Measurements from ENCODE around the gene BGN. TPM values are rescaled to one million over a fixed set of nuclear protein-coding genes. Genes with fewer than 3 reads are reported as not detected.

BGN gene
- polyA plus RNA-seq, 3 donors: not detected

DNA sequence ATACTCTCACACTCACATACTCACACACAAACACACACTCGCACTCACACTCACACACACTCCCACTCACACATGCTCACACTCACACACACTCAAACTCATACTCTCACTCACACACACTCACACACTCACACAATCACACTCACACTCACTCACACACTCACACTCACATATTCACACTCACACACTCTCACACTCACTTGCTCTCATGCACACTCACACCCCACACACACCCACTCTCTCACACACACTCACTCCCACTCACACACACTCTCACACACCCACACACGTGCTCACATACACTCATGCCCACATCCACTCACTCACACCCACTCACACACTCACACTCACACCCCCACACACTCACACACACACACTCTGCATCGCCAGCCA is 17.7 kb downstream of the BGN start:
- H3K27me3 ChIP-seq (ENCODE audit: control insufficient read depth in 2 of 2, insufficient read depth in 2 of 2, low read length in 2 of 2): peaks cover 0 to 13% of the 10 kb centered on the region in 2 donors
- Mint-ChIP-seq H3K36me3 (no peaks in the 10 kb centered on the region), H3K27me3 (ENCODE audit: low read depth in 3 of 3) (peaks cover 8 to 19% (median 19%) of the 10 kb centered on the region in 3 donors), H3K27ac (no peak overlapping the region), H3K4me3 (no peak overlapping the region), H3K4me1 (peaks cover under 1% of the 10 kb centered on the region), H3K9me3 (no peaks in the 10 kb centered on the region)
- no peak overlapping the region for H3K4me2 ChIP-seq (replicated peaks; ENCODE audit: extremely low read depth, low read length, poor library complexity, severe bottlenecking)
- H3K79me2 ChIP-seq (ENCODE audit: insufficient read depth, low read length): no peaks in the 10 kb centered on the region
- 95% methylated on average over 3 of the region's 3 CpGs for WGBS (ENCODE audit: insufficient coverage)
- no peaks in the 10 kb centered on the region for H3K9me3 ChIP-seq (replicated peaks in 1 of 2; ENCODE audit: control insufficient read depth in 1 of 2, insufficient read depth in 1 of 2, low read length in 2 of 2)
- H3K4me3 ChIP-seq (replicated peaks in 1 of 3; ENCODE audit: low read depth in 2 of 3, low read length in 3 of 3): no peak overlapping the region
- H2AFZ ChIP-seq (ENCODE audit: insufficient read depth, low read depth, low read length, poor library complexity, severe bottlenecking): no peak overlapping the region
- no peak for DNase-seq
- no peaks in the 10 kb centered on the region for H3K4me1 ChIP-seq (ENCODE audit: control insufficient read depth in 1 of 2, insufficient read depth in 2 of 2, low read length in 2 of 2)
- no peak overlapping the region for H3K9ac ChIP-seq (ENCODE audit: insufficient read depth, low read length, poor library complexity, severe bottlenecking)
- TF ChIP-seq CTCF (IDR thresholded peaks at IDR 0.05): no peak
- no peaks in the 10 kb centered on the region for H3K36me3 ChIP-seq (replicated peaks in 1 of 2; ENCODE audit: control insufficient read depth in 1 of 2, insufficient read depth in 2 of 2, low read length in 2 of 2)
- intact Hi-C loops (cut with micrococcal nuclease): no loop called here
- no peak overlapping the region for H3K27ac ChIP-seq (ENCODE audit: low read depth in 1 of 2, low read length in 2 of 2)
- H4K20me1 ChIP-seq (ENCODE audit: insufficient read depth, low read length): no peaks in the 10 kb centered on the region

DNA sequence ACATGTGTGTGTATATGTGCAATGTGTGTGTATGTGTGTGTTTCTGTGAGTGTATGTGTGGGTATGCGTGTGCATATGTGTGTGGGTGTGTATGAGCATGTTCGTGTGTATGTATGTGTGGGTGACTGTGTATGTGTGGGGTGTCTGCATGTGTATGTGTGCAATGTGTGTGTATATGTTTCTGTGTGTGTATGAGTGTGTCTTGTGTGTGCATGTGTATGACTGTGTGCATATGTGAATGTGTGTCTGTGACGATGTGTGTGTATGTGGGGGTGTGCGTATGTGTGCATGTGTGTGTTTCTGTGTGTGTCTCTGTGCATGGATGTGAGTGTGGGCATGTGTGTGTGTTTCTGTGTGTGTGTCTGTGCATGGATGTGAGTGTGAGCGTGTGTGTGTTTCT is 18.5 kb downstream of the BGN start:
- Histone ChIP-seq H3K4me2 (replicated peaks; ENCODE audit: extremely low read depth, low read length, poor library complexity, severe bottlenecking) (no peak overlapping the region), H3K9me3 (replicated peaks in 1 of 2; ENCODE audit: control insufficient read depth in 1 of 2, insufficient read depth in 1 of 2, low read length in 2 of 2) (no peaks in the 10 kb centered on the region), H3K4me3 (replicated peaks in 1 of 3; ENCODE audit: low read depth in 2 of 3, low read length in 3 of 3) (no peak overlapping the region), H3K79me2 (ENCODE audit: insufficient read depth, low read length) (no peaks in the 10 kb centered on the region), H3K36me3 (replicated peaks in 1 of 2; ENCODE audit: control insufficient read depth in 1 of 2, insufficient read depth in 2 of 2, low read length in 2 of 2) (no peaks in the 10 kb centered on the region), H3K27ac (ENCODE audit: low read depth in 1 of 2, low read length in 2 of 2) (no peak overlapping the region), H2AFZ (ENCODE audit: insufficient read depth, low read depth, low read length, poor library complexity, severe bottlenecking) (no peak overlapping the region), H3K9ac (ENCODE audit: insufficient read depth, low read length, poor library complexity, severe bottlenecking) (no peak overlapping the region), H3K27me3 (ENCODE audit: control insufficient read depth in 2 of 2, insufficient read depth in 2 of 2, low read length in 2 of 2) (peaks cover 0 to 15% of the 10 kb centered on the region in 2 donors), H3K4me1 (ENCODE audit: control insufficient read depth in 1 of 2, insufficient read depth in 2 of 2, low read length in 2 of 2) (no peaks in the 10 kb centered on the region), H4K20me1 (ENCODE audit: insufficient read depth, low read length) (no peaks in the 10 kb centered on the region)
- Mint-ChIP-seq H3K4me1 (no peaks in the 10 kb centered on the region), H3K27me3 (ENCODE audit: low read depth in 3 of 3) (peaks cover 9 to 21% (median 21%) of the 10 kb centered on the region in 3 donors), H3K4me3 (no peak overlapping the region), H3K36me3 (no peaks in the 10 kb centered on the region), H3K9me3 (peaks cover 0 to under 1% (median 0%) of the 10 kb centered on the region in 7 donors), H3K27ac (no peak overlapping the region)
- 100% methylated on average over 2 of the region's 5 CpGs for WGBS (ENCODE audit: insufficient coverage)
- DNase-seq: no peak
- intact Hi-C loops (cut with micrococcal nuclease): no loop called here
- no peak for TF ChIP-seq CTCF (IDR thresholded peaks at IDR 0.05)

Measured in CD14-positive monocyte (primary cell).